ENCODE data around the gene CETP.

DNA sequence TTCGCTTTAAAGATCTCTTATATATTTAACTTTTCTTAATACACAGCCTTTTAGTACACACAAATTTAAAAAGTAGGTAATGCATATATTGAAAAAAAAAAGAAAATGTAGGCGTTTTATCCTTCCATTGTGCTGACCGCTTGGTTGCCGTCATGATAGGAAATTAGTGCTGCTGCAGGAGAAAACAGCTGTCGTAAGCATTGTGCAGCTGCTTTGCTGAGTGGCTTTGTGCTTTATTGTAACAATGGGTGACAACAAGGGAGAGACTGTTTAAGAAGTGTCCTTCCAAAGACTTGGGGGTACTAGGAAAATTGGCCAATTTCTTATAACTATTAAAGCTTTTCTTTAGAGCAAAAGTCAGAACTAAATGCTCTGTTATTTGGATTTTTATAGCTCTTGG, 24.8 kb upstream of the CETP start:
- no peak for TF ChIP-seq EZH2 (IDR thresholded peaks at IDR 0.05; ENCODE audit: low read length)
- TF ChIP-seq, protein P1, sequence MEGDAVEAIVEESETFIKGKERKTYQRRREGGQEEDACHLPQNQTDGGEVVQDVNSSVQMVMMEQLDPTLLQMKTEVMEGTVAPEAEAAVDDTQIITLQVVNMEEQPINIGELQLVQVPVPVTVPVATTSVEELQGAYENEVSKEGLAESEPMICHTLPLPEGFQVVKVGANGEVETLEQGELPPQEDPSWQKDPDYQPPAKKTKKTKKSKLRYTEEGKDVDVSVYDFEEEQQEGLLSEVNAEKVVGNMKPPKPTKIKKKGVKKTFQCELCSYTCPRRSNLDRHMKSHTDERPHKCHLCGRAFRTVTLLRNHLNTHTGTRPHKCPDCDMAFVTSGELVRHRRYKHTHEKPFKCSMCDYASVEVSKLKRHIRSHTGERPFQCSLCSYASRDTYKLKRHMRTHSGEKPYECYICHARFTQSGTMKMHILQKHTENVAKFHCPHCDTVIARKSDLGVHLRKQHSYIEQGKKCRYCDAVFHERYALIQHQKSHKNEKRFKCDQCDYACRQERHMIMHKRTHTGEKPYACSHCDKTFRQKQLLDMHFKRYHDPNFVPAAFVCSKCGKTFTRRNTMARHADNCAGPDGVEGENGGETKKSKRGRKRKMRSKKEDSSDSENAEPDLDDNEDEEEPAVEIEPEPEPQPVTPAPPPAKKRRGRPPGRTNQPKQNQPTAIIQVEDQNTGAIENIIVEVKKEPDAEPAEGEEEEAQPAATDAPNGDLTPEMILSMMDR (optimal IDR thresholded peaks at IDR 0.05 in 1 of 3, IDR thresholded peaks at IDR 0.05 in 1 of 3, conservative IDR thresholded peaks at IDR 0.05 in 1 of 3; ENCODE audit: extremely low read depth in 1 of 3, insufficient read depth in 2 of 3, low read length in 3 of 3): no peak
